WTC11 (cell line): ENCODE data around the gene ZCCHC7. TPM values are rescaled to one million over a fixed set of nuclear protein-coding genes. Genes with fewer than 3 reads are reported as not detected.

Experiments
- ATAC-seq: fragments of 200-7000 bp; cut with Tn5 transposase; 2 replicates; pipeline ENCODE4 v1.10.0; 2021; ENCODE audit warnings: mild to moderate bottlenecking, moderate library complexity
- CTCF ChIA-PET: fragments of 300-600 bp; sonication (Branson Sonifier 250); formaldehyde crosslinking; loops from one replicate; lab custom pipeline; 2021; ENCODE audit warnings: antibody characterized with exemption; lab: Charles Lee
- POLR2A ChIA-PET: fragments of 350-600 bp; sonication (Branson Sonifier 250); formaldehyde crosslinking; loops from one replicate; lab custom pipeline; 2021; ENCODE audit warnings: antibody characterized with exemption; lab: Charles Lee
- DNase-seq: peaks from one replicate; pipeline ENCODE4 v3.0.0; 2021; ENCODE audit warnings: low spot score
- H3K27ac Mint-ChIP-seq: 2 replicates; pipeline ENCODE4 v1.8.0; 2021; ENCODE audit warnings: mixed read lengths
- H3K27me3 Mint-ChIP-seq: 2 replicates; pipeline ENCODE4 v1.8.0; 2021; ENCODE audit warnings: low read depth, mild to moderate bottlenecking, moderate library complexity, mixed read lengths
- H3K36me3 Mint-ChIP-seq: 2 replicates; pipeline ENCODE4 v1.8.0; 2021; ENCODE audit warnings: mixed read lengths
- H3K4me1 Mint-ChIP-seq: 2 replicates; pipeline ENCODE4 v1.8.0; 2022; ENCODE audit warnings: mixed read lengths
- H3K4me3 Mint-ChIP-seq: 2 replicates; pipeline ENCODE4 v1.8.0; 2021; ENCODE audit warnings: mild to moderate bottlenecking, moderate library complexity, mixed read lengths
- H3K9me3 Mint-ChIP-seq: 2 replicates; pipeline ENCODE4 v1.8.0; 2021; ENCODE audit warnings: mixed read lengths
- ATF3 ChIP-seq: sonication (generic); formaldehyde crosslinking; conservative IDR thresholded peaks from 2 replicates; pipeline ENCODE4 v1.8.1; 2022; ENCODE audit warnings: mild to moderate bottlenecking, missing genetic modification reagents
- CTCF ChIP-seq: fragments of 200-600 bp; IDR thresholded peaks from 2 replicates; pipeline ENCODE4 v1.8.0; 2022; ENCODE audit warnings: antibody characterized with exemption
- FOXJ3 ChIP-seq: sonication (generic); formaldehyde crosslinking; IDR thresholded peaks from 2 replicates; pipeline ENCODE4 v1.9.0; 2021; ENCODE audit warnings: missing genetic modification reagents, mild to moderate bottlenecking, borderline replicate concordance
- FOXP4 ChIP-seq: sonication (generic); formaldehyde crosslinking; IDR thresholded peaks from 2 replicates; pipeline ENCODE4 v1.8.0; 2022; ENCODE audit warnings: mild to moderate bottlenecking, missing genetic modification reagents
- GABPB1 ChIP-seq: sonication (generic); formaldehyde crosslinking; IDR thresholded peaks from 2 replicates; pipeline ENCODE4 v1.8.1; 2023; ENCODE audit warnings: mild to moderate bottlenecking, missing genetic modification reagents
- HMGA2 ChIP-seq: fragments of 250-450 bp; sonication (Bioruptor Pico); IDR thresholded peaks from 2 replicates; pipeline ENCODE4 v1.4.0; 2021; ENCODE audit warnings: mild to moderate bottlenecking, moderate library complexity
- JUN ChIP-seq: sonication (generic); formaldehyde crosslinking; IDR thresholded peaks from 2 replicates; pipeline ENCODE4 v1.8.0; 2023; ENCODE audit warnings: mild to moderate bottlenecking, missing genetic modification reagents
- MYBL2 ChIP-seq: sonication (generic); formaldehyde crosslinking; IDR thresholded peaks from 2 replicates; pipeline ENCODE4 v1.8.1; 2023; ENCODE audit warnings: mild to moderate bottlenecking, moderate library complexity, missing genetic modification reagents
- NR2C2 ChIP-seq: sonication (generic); formaldehyde crosslinking; IDR thresholded peaks from 2 replicates; pipeline ENCODE4 v1.8.0; 2022; ENCODE audit warnings: mild to moderate bottlenecking, missing genetic modification reagents
- TCF7 ChIP-seq: sonication (generic); formaldehyde crosslinking; IDR thresholded peaks from 2 replicates; pipeline ENCODE4 v1.8.0; 2022; ENCODE audit warnings: mild to moderate bottlenecking, low read depth, missing genetic modification reagents, moderate library complexity
- ZNF232 ChIP-seq: sonication (generic); formaldehyde crosslinking; IDR thresholded peaks from 2 replicates; pipeline ENCODE4 v1.8.0; 2022; ENCODE audit warnings: mild to moderate bottlenecking, missing genetic modification reagents
- ZNF512 ChIP-seq: sonication (generic); formaldehyde crosslinking; IDR thresholded peaks from 2 replicates; pipeline ENCODE4 v1.8.1; 2022; ENCODE audit warnings: missing genetic modification reagents, borderline replicate concordance
- ZNF671 ChIP-seq: fragments of 250-450 bp; sonication (Bioruptor Pico); IDR thresholded peaks from 2 replicates; pipeline ENCODE4 v1.8.0; 2021; ENCODE audit warnings: mild to moderate bottlenecking
- ZSCAN18 ChIP-seq: fragments of 250-450 bp; sonication (Bioruptor Pico); IDR thresholded peaks from 2 replicates; pipeline ENCODE4 v2.1.2; 2022; ENCODE audit warnings: mild to moderate bottlenecking, moderate library complexity
- total RNA-seq: library from RNA; stranded (reverse); gene quantifications from 3 replicates; pipeline ENCODE4 v1.2.3, GENCODE V29; 2021
- TF ChIP-seq, protein P1 (sequence below): sonication (generic); formaldehyde crosslinking; IDR thresholded peaks from 2 replicates; pipeline ENCODE4 v1.8.1; 2022; ENCODE audit warnings: low read depth, missing genetic modification reagents, borderline replicate concordance
- TF ChIP-seq, protein P2 (sequence below): sonication (generic); formaldehyde crosslinking; IDR thresholded peaks from 2 replicates; pipeline ENCODE4 v1.8.1; 2022; ENCODE audit warnings: mild to moderate bottlenecking, missing genetic modification reagents, moderate library complexity, borderline replicate concordance
- TF ChIP-seq, protein P3 (sequence below): fragments of 250-450 bp; sonication (Bioruptor Pico); IDR thresholded peaks from 2 replicates; pipeline ENCODE4 v1.8.0; 2021; ENCODE audit warnings: mild to moderate bottlenecking

ZCCHC7 gene
- total RNA-seq, 1 experiment from 2014 or later, result 30.1 TPM

GRCh38 chr9:37200433-37201005 lies 80.1 kb downstream of the ZCCHC7 start:
- H3K27ac Mint-ChIP-seq, result peak overlapping the region; percentile 82
- H3K4me3 Mint-ChIP-seq, result 0 out of 2 replicates have a peak overlapping the region, but pooled peaks have one; percentile 5
- TF ChIP-seq FOXP4 (no peak), GABPB1 (no peak), CTCF (no peak), ZSCAN18 (no peak), JUN (no peak), ZNF232 (no peak), TCF7 (CRISPR knock-in tag) (no peak), NR2C2 (no peak), ZNF512 (no peak), FOXJ3 (CRISPR knock-in tag) (no peak)
- TF ChIP-seq, protein P1, sequence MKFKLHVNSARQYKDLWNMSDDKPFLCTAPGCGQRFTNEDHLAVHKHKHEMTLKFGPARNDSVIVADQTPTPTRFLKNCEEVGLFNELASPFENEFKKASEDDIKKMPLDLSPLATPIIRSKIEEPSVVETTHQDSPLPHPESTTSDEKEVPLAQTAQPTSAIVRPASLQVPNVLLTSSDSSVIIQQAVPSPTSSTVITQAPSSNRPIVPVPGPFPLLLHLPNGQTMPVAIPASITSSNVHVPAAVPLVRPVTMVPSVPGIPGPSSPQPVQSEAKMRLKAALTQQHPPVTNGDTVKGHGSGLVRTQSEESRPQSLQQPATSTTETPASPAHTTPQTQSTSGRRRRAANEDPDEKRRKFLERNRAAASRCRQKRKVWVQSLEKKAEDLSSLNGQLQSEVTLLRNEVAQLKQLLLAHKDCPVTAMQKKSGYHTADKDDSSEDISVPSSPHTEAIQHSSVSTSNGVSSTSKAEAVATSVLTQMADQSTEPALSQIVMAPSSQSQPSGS (CRISPR knock-in tag), result no peak
- TF ChIP-seq, protein P2, sequence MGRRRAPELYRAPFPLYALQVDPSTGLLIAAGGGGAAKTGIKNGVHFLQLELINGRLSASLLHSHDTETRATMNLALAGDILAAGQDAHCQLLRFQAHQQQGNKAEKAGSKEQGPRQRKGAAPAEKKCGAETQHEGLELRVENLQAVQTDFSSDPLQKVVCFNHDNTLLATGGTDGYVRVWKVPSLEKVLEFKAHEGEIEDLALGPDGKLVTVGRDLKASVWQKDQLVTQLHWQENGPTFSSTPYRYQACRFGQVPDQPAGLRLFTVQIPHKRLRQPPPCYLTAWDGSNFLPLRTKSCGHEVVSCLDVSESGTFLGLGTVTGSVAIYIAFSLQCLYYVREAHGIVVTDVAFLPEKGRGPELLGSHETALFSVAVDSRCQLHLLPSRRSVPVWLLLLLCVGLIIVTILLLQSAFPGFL (CRISPR knock-in tag), result no peak
- H3K36me3 Mint-ChIP-seq, result peaks cover 23% of the 10 kb centered on the region
- no peak for DNase-seq
- ChIA-PET CTCF (no interaction called here), POLR2A (no interaction called here)
- no peak for ATAC-seq
- peaks cover 16% of the 10 kb centered on the region for H3K9me3 Mint-ChIP-seq
- peaks cover 55% of the 10 kb centered on the region for H3K4me1 Mint-ChIP-seq
- H3K27me3 Mint-ChIP-seq, result no peaks in the 10 kb centered on the region

- H3K36me3 Mint-ChIP-seq, result peaks cover 23% of the 10 kb centered on the region
- CTCF ChIA-PET, result no interaction called here
- POLR2A ChIA-PET, result interaction anchor here (0.5 kb wide), 2 partner anchors 81 to 116 kb away, joined by 3 to 4 read pairs; no protein-coding TSS in a partner anchor
- H3K27me3 Mint-ChIP-seq, result no peaks in the 10 kb centered on the region
- TF ChIP-seq ATF3 (CRISPR knock-in tag) (no peak), MYBL2 (CRISPR knock-in tag) (no peak), ZNF671 (CRISPR knock-in tag) (no peak), CTCF (no peak), HMGA2 (CRISPR knock-in tag) (no peak)
- TF ChIP-seq, protein P3, sequence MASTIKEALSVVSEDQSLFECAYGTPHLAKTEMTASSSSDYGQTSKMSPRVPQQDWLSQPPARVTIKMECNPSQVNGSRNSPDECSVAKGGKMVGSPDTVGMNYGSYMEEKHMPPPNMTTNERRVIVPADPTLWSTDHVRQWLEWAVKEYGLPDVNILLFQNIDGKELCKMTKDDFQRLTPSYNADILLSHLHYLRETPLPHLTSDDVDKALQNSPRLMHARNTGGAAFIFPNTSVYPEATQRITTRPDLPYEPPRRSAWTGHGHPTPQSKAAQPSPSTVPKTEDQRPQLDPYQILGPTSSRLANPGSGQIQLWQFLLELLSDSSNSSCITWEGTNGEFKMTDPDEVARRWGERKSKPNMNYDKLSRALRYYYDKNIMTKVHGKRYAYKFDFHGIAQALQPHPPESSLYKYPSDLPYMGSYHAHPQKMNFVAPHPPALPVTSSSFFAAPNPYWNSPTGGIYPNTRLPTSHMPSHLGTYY (CRISPR knock-in tag), result no peak
- H3K4me3 Mint-ChIP-seq, result no peak overlapping the region
- DNase-seq (no peak), ATAC-seq (peak; percentile 71)
- H3K4me1 Mint-ChIP-seq, result peaks cover 59% of the 10 kb centered on the region
- peaks cover 16% of the 10 kb centered on the region for H3K9me3 Mint-ChIP-seq
- H3K27ac Mint-ChIP-seq, result no peak overlapping the region
Measured at GRCh38 chr9:37201581-37201980, 81.2 kb downstream of the ZCCHC7 start.
